Measurements from ENCODE around the gene PNMA6A.
"Not testable (repeated sequence)": the region's sequence is repeated elsewhere in the genome, so short reads cannot be mapped to it uniquely, and the experiment has no call there.

The PNMA6A gene

DNA sequence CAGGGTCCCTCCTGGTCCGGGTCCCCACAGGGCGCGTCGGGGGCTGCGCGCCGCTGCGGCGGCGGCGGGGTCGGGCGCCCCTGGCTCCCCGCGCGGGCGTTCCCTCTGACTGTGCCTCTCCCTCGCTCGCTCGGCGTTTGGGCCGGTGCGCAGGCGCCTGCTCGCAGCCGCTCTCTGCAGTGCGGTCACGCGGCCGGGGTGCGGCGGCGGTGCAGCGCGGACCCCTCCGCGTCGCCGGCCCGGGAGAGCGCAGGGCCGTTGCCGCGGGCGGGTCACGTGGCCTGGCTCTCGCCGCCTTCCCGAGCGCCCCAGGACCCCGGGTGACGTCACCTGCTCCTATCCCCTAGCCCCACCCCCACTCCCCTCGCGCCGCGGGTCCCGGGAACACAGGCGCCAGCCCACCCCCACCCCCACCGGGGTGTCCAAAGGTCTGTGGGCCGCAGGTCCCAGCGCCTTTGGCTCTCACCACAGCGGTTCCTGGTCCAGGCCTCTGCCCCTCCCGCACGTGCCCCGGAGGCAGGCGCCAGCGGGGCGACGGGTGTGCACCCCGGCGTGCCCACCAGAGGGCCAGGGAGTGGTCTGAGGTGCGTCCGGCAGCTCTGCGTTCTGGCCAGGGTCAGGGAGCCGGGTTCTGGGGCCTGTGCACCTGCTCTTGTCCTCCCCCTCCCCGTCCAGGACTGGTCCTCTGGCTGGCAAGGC, 5.3 kb downstream of the PNMA6A start:
- DNase-seq, result not testable (repeated sequence)

DNA sequence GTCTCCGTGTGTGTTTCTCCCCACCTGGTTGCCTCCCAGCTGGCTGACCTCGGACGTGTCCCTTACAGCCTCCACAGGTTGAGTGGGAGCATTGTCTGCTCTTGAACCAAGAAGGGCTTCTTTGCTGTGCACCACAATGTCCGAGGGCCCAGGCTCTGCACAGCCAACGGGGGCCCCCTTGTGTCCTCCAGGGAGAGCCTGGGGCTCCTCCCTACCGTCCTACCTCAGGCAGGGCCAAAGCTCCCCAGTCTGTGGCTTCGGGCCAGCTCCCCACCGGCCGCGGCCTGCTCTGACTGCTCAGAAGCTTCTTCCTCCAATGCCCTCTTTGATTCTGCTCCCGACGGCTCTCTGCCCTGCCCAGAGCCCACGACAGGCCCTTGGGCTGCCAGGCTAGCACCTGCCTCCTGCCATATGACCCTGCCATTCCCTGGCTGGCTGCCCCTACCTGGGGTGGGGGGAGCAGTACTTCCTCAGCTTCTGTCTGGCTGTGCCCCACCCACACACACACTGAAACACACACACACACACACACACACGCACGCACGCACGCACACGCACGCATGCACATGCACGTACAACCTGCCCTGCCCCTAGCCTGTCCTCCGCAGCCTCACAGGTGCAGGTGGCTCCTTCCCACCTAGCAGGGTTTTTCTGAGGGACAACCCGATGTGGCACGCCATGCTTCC, 11.1 kb downstream of the PNMA6A start:
- not testable (repeated sequence) for DNase-seq

DNA sequence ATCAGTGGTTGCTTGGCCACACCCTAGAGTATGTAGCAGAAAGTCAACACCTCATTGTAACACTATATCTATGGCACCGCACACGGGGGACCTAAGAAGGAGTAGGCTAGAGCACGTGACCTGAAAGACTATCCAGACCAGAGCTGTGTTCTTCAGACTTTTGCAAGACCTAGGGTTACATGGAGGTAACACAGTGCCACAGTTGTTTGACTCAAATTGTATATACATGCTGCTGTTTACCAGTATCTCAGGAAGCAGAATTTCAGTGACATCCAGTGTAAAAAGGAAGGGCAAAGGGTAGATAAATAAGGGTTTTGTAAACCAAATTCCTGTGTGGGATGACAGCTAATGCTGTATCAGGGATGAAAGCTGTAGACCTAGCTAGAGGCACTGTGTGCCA, 30.2 kb downstream of the PNMA6A start:
- no peak for DNase-seq

DNA sequence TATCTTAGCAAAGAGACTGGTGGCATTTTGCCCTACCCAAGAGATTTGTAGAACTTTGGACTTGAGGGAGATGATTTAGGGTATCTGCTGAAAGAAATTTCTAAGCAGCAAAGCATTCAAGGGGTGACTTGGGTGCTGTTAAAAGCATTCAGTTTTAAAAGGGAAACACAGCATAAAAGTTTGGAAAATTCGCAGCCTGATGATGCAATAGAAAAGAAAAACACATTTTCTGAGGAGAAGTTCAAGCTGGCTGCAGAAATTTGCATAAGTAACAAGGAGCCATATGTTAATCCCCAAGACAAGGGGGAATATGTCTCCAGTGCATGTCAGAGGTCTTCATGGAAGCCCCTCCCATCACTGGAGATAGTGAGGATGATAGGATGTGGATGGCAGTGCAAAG, 32.7 kb downstream of the PNMA6A start:
- not testable (repeated sequence) for DNase-seq

DNA sequence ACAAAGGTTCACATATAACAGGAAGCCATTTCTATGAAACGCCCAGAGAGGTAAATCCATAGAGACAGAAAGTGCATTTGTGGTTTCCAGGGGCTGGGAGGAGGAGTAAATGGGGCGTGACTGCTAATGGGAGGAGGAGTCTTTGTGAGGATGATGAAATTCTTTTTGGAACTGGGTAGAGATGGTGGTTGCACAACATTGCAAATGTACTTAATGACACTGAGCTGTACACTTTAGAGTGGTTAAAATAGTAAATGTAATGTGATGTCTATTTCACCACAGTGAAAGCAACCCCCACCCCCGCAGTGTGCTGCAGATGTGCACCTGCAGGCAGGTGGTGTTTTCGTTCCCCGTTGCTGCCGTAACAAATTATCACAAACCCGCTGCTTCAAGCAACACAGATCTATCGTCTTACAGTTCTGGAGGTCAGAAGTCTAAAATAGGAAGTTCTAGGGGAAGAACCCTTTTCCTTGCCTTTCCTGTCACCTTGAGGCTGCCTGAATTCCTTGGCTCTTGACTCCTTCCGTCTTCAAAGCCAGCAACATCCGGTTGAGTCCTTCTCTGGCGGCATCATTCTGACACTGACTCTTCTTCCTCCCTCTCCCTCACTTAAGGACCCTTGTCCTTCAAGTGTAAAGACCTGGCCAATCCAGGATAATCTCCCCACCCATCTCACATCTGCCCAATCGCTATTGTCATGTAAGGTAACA, 34.0 kb downstream of the PNMA6A start:
- DNase-seq, result not testable (repeated sequence)

DNA sequence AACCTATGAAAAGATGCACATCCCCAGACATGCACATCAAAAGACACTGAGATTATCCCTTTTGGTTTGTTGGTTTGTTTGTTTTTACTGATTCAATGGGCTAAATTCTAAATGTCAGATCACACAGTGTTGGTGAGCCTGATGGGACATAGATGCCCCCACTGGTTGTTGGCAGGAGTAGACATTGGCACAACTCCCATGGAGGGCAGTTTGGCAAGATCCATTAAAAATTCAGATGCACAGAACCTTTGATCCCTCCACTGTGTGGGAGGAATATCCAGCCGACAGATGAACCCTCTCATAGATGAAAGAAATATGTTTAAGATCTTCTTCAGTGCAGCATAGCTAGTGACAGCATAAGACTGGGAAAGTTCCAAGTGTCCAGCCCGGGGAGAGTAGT, 38.5 kb downstream of the PNMA6A start:
- DNase-seq, result not testable (repeated sequence)

DNA sequence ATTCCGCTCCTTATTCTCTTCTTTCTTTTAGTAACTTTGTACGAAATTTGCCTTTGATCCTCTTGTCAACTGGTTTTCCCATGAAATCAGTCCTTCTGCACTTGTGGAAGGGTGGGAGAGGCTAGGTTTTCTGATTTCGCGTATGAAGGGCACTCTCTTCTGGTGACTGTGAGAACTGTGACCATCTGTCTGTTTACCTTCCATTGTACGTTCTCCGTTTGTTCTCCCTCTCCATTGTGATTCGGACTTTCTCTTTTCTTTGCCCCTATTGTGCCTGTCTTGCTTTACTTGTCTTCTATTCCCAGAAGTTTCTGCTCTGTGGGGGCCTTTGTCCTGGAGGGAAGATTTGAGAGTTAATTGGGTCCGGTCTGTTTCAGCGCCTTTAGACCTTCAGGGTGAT, 41.6 kb downstream of the PNMA6A start:
- not testable (repeated sequence) for DNase-seq

DNA sequence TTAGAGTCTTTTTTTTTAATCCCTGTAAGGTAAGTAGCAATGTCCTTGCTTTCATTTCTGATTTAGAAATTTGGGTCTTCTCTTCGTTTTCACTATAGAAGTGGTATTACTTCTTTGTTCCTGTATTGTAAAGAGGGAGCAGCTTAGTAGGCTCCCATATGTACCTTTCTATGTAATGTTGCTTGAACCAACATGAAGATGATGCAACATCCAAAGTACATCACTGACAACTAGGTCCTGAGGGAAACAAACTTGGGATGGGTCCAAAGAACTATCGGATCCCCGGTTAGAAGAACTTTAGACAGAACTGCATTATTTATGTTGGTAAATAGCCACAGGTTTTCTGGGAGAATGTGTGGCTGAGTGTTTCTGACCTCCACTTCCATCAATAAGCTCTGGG, 45.5 kb downstream of the PNMA6A start:
- DNase-seq, result not testable (repeated sequence)

DNA sequence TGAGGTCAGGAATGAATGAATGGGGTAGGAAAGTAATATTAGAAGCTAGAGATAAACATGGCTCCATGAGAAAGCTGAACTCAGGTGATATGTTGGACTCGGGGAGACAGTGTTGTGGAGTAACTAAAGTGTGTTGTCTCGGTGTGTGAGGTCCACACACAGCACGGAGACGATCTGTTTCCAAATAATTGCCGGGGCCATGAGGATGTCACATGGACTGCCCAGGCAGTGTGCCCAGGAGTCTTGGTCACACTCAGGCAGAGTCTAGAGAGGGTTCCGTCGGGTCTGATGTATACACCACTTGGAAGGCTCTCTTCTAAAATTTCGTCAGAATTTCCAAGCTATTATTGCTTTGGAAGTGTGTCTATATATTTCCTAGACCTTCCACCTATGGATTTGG, 48.0 kb downstream of the PNMA6A start:
- not testable (repeated sequence) for DNase-seq

DNA sequence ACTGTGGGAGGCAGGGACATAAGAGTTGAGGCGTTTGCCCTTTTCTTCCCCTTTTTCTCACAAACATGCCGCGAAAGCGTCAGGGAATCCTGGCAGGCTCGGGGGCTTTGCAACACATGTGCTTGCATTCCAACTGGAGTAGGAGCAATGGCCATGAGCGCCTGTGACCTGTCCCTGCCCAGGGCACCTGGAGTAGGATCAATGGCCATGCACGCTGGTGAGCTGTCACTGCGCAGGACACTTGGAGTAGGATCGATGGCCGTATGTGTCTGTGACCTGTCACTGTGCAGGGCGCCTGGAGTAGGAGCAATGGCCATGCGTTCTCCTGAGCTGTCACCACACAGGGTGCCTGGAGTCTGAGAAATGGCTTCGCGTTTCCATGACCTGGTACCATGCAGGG, 51.2 kb downstream of the PNMA6A start:
- DNase-seq, result not testable (repeated sequence)
